DND-41 (cell line): ENCODE measurements around the gene POT1.

ENCODE experiments used
- ATAC-seq: fragments of 200-7000 bp; cut with Tn5 transposase; 3 replicates; pipeline ENCODE4 v1.9.1; 2021; ENCODE audit warnings: low read depth; ENCODE audit not compliant: insufficient read depth
- DNase-seq: peaks from one replicate; pipeline ENCODE4 v3.0.0-alpha.2; 2020
- H2AFZ ChIP-seq: 2 replicates; pipeline ENCODE4 v1.6.0; 2012; ENCODE audit warnings: low read depth, low read length
- H3K27ac ChIP-seq: 2 replicates; pipeline ENCODE4 v1.5.1; 2012; ENCODE audit warnings: low read length, inconsistent platforms
- H3K27me3 ChIP-seq: fragments of 200-600 bp; sonication (generic); 2 replicates; pipeline ENCODE4 v1.6.0; 2012; ENCODE audit warnings: low read length, mild to moderate bottlenecking, inconsistent platforms; ENCODE audit not compliant: insufficient read depth, poor library complexity
- H3K36me3 ChIP-seq: 2 replicates; pipeline ENCODE4 v1.5.1; 2012; ENCODE audit warnings: low read length, inconsistent platforms; ENCODE audit not compliant: insufficient read depth
- H3K4me1 ChIP-seq: 2 replicates; pipeline ENCODE4 v1.5.1; 2012; ENCODE audit warnings: mild to moderate bottlenecking, low read length; ENCODE audit not compliant: insufficient read depth
- H3K4me2 ChIP-seq: 2 replicates; pipeline ENCODE4 v1.6.0; 2012; ENCODE audit warnings: mild to moderate bottlenecking, moderate library complexity, low read length, inconsistent platforms; ENCODE audit not compliant: insufficient read depth
- H3K4me3 ChIP-seq, 2 experiments: fragments of 200-600 bp in 1 of 2; shearing (Covaris generic) in 1 of 2; 2 replicates each; pipeline ENCODE4 v1.5.1; 2012 to 2016; ENCODE audit warnings: inconsistent platforms in 2 of 2, low read length in 2 of 2, mild to moderate bottlenecking in 2 of 2, low read depth in 1 of 2, moderate library complexity in 1 of 2
- H3K79me2 ChIP-seq: 2 replicates; pipeline ENCODE4 v1.6.0; 2012; ENCODE audit warnings: low read length, inconsistent platforms; ENCODE audit not compliant: insufficient read depth
- H3K9ac ChIP-seq: 2 replicates; pipeline ENCODE4 v1.6.0; 2012; ENCODE audit warnings: low read depth, mild to moderate bottlenecking, inconsistent platforms, low read length, moderate library complexity
- H3K9me3 ChIP-seq: 2 replicates; pipeline ENCODE4 v1.5.1; 2012; ENCODE audit warnings: low read length, moderate library complexity, mild to moderate bottlenecking, inconsistent platforms; ENCODE audit not compliant: insufficient read depth, severe bottlenecking
- H4K20me1 ChIP-seq: 2 replicates; pipeline ENCODE4 v1.6.0; 2012; ENCODE audit warnings: low read length; ENCODE audit not compliant: insufficient read depth
- EZH2 ChIP-seq: IDR thresholded peaks from 3 replicates; pipeline ENCODE4 v1.6.1; 2012; ENCODE audit warnings: borderline replicate concordance, low read depth, mild to moderate bottlenecking, moderate library complexity, low read length, inconsistent platforms; ENCODE audit not compliant: severe bottlenecking
- TF ChIP-seq, protein P1 (sequence below): IDR thresholded peaks from 2 replicates; pipeline ENCODE4 v1.5.1; 2012; ENCODE audit warnings: borderline replicate concordance, low read length, moderate library complexity, mild to moderate bottlenecking; ENCODE audit not compliant: poor library complexity, severe bottlenecking; ENCODE audit errors: extremely low read depth

Gene POT1

DNA sequence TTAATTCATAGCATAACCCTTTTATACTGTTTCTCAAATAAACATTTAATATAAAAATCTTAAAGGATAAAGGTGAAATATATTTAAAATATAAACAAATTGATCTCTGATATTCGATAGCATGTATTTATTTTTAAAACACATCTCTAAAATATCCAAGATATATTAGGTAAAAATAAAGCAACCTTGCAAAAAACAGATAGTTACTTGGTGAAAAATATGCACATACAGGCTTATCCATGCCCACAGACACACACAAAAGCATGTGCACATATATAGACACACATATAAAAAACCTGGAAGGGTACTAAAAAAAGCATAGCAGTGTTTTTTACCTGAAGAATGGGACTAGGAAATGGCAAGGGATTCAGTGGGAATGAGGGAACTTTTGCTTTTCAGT lies 19.8 kb downstream of the POT1 start:
- ATAC-seq (no peak), DNase-seq (no peak)
- no peaks in the 10 kb centered on the region for H3K27me3 ChIP-seq
- no peaks in the 10 kb centered on the region for H4K20me1 ChIP-seq
- H3K4me2 ChIP-seq = no peak overlapping the region
- no peak overlapping the region for H3K9ac ChIP-seq
- H2AFZ ChIP-seq = no peak overlapping the region
- no peak overlapping the region for H3K4me3 ChIP-seq
- TF ChIP-seq EZH2 = no peak
- TF ChIP-seq, protein P1, sequence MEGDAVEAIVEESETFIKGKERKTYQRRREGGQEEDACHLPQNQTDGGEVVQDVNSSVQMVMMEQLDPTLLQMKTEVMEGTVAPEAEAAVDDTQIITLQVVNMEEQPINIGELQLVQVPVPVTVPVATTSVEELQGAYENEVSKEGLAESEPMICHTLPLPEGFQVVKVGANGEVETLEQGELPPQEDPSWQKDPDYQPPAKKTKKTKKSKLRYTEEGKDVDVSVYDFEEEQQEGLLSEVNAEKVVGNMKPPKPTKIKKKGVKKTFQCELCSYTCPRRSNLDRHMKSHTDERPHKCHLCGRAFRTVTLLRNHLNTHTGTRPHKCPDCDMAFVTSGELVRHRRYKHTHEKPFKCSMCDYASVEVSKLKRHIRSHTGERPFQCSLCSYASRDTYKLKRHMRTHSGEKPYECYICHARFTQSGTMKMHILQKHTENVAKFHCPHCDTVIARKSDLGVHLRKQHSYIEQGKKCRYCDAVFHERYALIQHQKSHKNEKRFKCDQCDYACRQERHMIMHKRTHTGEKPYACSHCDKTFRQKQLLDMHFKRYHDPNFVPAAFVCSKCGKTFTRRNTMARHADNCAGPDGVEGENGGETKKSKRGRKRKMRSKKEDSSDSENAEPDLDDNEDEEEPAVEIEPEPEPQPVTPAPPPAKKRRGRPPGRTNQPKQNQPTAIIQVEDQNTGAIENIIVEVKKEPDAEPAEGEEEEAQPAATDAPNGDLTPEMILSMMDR = no peak
- H3K4me1 ChIP-seq = no peaks in the 10 kb centered on the region
- H3K9me3 ChIP-seq = no peaks in the 10 kb centered on the region
- no peak overlapping the region for H3K27ac ChIP-seq
- peaks cover 12% of the 10 kb centered on the region; the same call in 1 of the 2 replicates for H3K36me3 ChIP-seq
- peaks cover 17% of the 10 kb centered on the region; the same call in 1 of the 2 replicates for H3K79me2 ChIP-seq

DNA sequence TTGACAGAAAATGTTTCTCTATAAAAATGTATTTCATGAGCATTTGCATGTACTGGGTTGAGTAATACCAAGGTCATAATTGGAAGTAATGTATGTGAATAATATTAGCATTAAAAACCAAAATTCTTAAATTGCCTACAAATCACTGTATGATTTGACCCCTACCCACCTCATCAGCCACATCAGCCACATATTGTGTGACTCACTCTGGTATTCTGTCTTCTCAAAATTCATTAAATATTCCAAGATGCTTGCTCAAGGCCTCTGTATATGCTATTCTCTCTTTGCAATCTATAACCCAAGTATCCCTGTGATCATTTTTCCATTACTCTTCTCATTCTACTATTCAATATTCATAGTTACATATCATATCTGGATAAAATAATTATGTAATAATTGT lies 21.4 kb downstream of the POT1 start:
- peaks cover 17% of the 10 kb centered on the region; the same call in 1 of the 2 replicates for H3K79me2 ChIP-seq
- no peaks in the 10 kb centered on the region for H3K27me3 ChIP-seq
- no peak overlapping the region for H3K9ac ChIP-seq
- no peak overlapping the region for H3K27ac ChIP-seq
- no peak overlapping the region for H2AFZ ChIP-seq
- no peaks in the 10 kb centered on the region for H3K9me3 ChIP-seq
- TF ChIP-seq, protein P1 = no peak
- TF ChIP-seq EZH2 = no peak
- DNase-seq = no peak
- no peaks in the 10 kb centered on the region for H4K20me1 ChIP-seq
- no peak overlapping the region for H3K4me2 ChIP-seq
- ATAC-seq = no peak
- H3K4me1 ChIP-seq = no peaks in the 10 kb centered on the region
- no peak overlapping the region for H3K4me3 ChIP-seq
- H3K36me3 ChIP-seq = peaks cover 6% of the 10 kb centered on the region; the same call in 1 of the 2 replicates

DNA sequence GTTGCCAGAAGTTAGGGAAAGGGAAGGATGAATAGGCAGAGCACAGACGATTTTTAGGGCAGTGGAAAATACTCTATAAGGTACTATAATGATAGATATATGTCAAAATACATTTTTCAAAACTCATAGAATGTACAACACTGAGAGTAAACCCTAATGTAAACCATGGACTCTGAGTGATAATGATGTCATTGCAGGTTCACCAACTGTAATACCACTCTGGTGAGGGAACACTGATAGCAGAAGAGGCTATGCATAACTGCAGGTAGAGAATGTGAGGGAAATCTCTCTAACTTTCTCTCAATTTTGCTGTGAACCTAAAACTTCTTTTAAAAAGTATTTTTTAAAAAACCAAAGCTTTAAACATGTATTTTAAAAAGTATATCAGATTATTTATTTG lies 22.1 kb downstream of the POT1 start:
- Histone ChIP-seq H3K4me1 (no peaks in the 10 kb centered on the region), H3K4me2 (no peak overlapping the region), H3K9me3 (no peaks in the 10 kb centered on the region), H3K4me3 (no peak overlapping the region), H3K79me2 (peaks cover 21% of the 10 kb centered on the region; the same call in 1 of the 2 replicates), H2AFZ (no peak overlapping the region), H3K36me3 (no peaks in the 10 kb centered on the region), H3K27me3 (no peaks in the 10 kb centered on the region), H3K27ac (no peak overlapping the region), H3K9ac (no peak overlapping the region), H4K20me1 (no peaks in the 10 kb centered on the region)
- no peak; the same call in 2 of the 3 replicates for ATAC-seq
- DNase-seq = no peak
- no peak for TF ChIP-seq EZH2

DNA sequence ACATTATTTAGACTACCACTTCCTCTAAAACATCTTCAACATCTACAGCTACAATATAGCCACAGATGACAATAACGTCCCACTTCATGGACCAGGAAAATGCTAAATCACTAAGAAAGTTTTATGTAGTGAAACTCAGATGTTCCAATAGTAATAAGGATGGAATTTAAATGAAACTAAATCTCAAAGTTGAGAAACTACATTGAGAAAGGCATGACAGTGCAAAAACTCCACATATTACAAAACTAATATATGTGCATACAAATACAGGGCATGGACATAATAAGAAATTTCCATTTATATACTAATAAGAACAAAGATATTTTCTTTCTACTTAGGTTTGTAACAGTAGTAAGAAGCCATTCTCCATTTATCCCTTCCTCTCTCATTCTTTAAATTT lies 31.1 kb downstream of the POT1 start:
- no peak overlapping the region for H3K4me3 ChIP-seq
- H3K4me1 ChIP-seq = no peaks in the 10 kb centered on the region
- no peak overlapping the region for H3K27ac ChIP-seq
- no peak overlapping the region for H3K4me2 ChIP-seq
- TF ChIP-seq, protein P1 = no peak
- TF ChIP-seq EZH2 = no peak
- H4K20me1 ChIP-seq = no peaks in the 10 kb centered on the region
- no peaks in the 10 kb centered on the region for H3K9me3 ChIP-seq
- ATAC-seq = no peak
- H3K27me3 ChIP-seq = no peaks in the 10 kb centered on the region
- H2AFZ ChIP-seq = no peak overlapping the region
- peaks cover 27% of the 10 kb centered on the region; the same call in 1 of the 2 replicates for H3K36me3 ChIP-seq
- DNase-seq = no peak
- peaks cover 11% of the 10 kb centered on the region; the same call in 1 of the 2 replicates for H3K79me2 ChIP-seq
- H3K9ac ChIP-seq = no peak overlapping the region
